Measurements from ENCODE around the gene GPRASP3.

DNA sequence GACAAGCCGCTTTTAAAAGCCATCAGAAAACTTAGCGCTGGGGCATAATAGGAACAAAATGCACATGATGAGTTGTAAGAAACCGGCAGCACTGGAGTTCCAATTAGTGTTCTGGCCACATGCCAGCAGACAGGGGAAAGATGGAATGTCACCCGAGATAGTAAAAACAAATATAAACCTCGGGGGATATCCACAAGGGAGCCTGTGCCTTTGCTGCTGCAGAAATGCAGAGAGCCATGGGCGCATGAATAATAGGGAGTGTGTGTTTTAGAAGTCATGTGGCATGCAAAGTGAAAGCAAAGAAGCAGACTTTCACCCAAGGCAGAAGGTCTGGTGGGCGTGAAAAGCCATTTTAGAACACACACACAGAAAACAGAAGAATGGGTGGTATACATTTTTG is 19.1 kb downstream of the GPRASP3 start:
- TF ChIP-seq, protein P1, sequence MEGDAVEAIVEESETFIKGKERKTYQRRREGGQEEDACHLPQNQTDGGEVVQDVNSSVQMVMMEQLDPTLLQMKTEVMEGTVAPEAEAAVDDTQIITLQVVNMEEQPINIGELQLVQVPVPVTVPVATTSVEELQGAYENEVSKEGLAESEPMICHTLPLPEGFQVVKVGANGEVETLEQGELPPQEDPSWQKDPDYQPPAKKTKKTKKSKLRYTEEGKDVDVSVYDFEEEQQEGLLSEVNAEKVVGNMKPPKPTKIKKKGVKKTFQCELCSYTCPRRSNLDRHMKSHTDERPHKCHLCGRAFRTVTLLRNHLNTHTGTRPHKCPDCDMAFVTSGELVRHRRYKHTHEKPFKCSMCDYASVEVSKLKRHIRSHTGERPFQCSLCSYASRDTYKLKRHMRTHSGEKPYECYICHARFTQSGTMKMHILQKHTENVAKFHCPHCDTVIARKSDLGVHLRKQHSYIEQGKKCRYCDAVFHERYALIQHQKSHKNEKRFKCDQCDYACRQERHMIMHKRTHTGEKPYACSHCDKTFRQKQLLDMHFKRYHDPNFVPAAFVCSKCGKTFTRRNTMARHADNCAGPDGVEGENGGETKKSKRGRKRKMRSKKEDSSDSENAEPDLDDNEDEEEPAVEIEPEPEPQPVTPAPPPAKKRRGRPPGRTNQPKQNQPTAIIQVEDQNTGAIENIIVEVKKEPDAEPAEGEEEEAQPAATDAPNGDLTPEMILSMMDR (IDR thresholded peaks at IDR 0.05; ENCODE audit: low read depth, low read length, poor library complexity, severe bottlenecking): no peak
- TF ChIP-seq EZH2phosphoT487 (IDR thresholded peaks at IDR 0.05; ENCODE audit: borderline replicate concordance, low read length): no peak
